ENCODE data around the gene SHCBP1.

DNA sequence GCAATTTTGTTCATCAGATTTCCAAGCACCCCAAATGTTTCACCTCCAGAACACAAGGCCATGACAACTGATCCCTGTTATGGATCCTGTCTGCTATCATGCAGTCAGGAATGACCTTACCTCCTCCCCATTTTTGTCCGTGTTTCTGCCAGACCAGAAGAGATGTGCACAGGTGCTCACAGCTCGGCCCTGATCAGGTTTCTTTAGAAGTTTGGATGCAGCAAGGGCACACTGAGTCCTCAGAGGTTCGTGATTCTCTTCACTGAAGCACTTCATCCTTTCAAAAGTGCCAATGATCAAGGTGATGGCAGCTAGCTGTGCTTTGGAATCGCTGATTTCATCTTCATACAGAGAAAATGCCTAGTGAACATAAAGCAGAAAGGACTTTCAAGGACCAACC lies 40.9 kb upstream of the SHCBP1 start:
- TF ChIP-seq RFX5 (IDR thresholded peaks at IDR 0.05; ENCODE audit: low read depth, low read length): no peak
- TF ChIP-seq, protein P1, sequence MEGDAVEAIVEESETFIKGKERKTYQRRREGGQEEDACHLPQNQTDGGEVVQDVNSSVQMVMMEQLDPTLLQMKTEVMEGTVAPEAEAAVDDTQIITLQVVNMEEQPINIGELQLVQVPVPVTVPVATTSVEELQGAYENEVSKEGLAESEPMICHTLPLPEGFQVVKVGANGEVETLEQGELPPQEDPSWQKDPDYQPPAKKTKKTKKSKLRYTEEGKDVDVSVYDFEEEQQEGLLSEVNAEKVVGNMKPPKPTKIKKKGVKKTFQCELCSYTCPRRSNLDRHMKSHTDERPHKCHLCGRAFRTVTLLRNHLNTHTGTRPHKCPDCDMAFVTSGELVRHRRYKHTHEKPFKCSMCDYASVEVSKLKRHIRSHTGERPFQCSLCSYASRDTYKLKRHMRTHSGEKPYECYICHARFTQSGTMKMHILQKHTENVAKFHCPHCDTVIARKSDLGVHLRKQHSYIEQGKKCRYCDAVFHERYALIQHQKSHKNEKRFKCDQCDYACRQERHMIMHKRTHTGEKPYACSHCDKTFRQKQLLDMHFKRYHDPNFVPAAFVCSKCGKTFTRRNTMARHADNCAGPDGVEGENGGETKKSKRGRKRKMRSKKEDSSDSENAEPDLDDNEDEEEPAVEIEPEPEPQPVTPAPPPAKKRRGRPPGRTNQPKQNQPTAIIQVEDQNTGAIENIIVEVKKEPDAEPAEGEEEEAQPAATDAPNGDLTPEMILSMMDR (conservative IDR thresholded peaks at IDR 0.05; ENCODE audit: low read depth, low read length): no peak
- no peak for TF ChIP-seq POLR2A (IDR thresholded peaks at IDR 0.05; ENCODE audit: low read depth, low read length)
- TF ChIP-seq, protein P2, sequence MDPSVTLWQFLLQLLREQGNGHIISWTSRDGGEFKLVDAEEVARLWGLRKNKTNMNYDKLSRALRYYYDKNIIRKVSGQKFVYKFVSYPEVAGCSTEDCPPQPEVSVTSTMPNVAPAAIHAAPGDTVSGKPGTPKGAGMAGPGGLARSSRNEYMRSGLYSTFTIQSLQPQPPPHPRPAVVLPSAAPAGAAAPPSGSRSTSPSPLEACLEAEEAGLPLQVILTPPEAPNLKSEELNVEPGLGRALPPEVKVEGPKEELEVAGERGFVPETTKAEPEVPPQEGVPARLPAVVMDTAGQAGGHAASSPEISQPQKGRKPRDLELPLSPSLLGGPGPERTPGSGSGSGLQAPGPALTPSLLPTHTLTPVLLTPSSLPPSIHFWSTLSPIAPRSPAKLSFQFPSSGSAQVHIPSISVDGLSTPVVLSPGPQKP (IDR thresholded peaks at IDR 0.05; ENCODE audit: borderline replicate concordance, low read depth, low read length): no peak
- TF ChIP-seq MAFK (IDR thresholded peaks at IDR 0.05; ENCODE audit: low read depth, low read length): no peak
- TF ChIP-seq RAD21 (IDR thresholded peaks at IDR 0.05; ENCODE audit: low read length): no peak
- TF ChIP-seq SMC3 (IDR thresholded peaks at IDR 0.05; ENCODE audit: low read depth, low read length): no peak
- no peak for TF ChIP-seq BHLHE40 (IDR thresholded peaks at IDR 0.05; ENCODE audit: low read depth, low read length)
- TF ChIP-seq FOS (IDR thresholded peaks at IDR 0.05; ENCODE audit: low read depth, low read length): no peak
- TF ChIP-seq CHD1 (IDR thresholded peaks at IDR 0.05; ENCODE audit: low read depth, low read length): no peak
- TF ChIP-seq MAZ (IDR thresholded peaks at IDR 0.05; ENCODE audit: borderline replicate concordance, low read depth, low read length): no peak
- TF ChIP-seq NFE2L2 (IDR thresholded peaks at IDR 0.05; ENCODE audit: low read depth, low read length): no peak
- TF ChIP-seq CEBPB (IDR thresholded peaks at IDR 0.05; ENCODE audit: low read depth, low read length): no peak

Measured in IMR-90 (cell line).